ENCODE data around the gene BCAP29.

Gene BCAP29

DNA sequence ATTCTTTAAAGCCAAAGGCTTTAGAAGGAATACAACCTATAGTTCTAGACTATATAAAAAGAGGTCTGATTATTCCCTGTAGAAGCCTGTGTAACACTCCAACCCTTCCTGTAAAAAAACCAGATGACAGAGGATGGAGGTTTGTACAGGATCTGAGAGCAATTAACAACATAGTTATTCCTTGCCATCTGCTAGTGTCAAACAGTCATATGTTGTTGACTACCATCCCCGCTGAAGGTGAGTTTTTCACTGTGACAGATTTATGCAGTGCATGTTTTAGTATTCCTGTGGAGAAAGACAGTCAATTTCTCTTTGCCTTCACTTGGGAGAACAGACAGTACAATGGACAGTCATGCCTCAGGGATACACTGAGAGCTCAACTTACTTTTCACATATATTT is 61.6 kb downstream of the BCAP29 start:
- TF ChIP-seq FOXP2 (optimal IDR thresholded peaks at IDR 0.05; ENCODE audit: control extremely low read depth, extremely low read length, insufficient read depth) (no peak), POLR2AphosphoS5 (IDR thresholded peaks at IDR 0.05; ENCODE audit: borderline replicate concordance, low read depth, low read length) (no peak), EZH2 (IDR thresholded peaks at IDR 0.05) (no peak)
- H3K9ac ChIP-seq (ENCODE audit: insufficient read length), result no peak overlapping the region
- no peaks in the 10 kb centered on the region for H3K36me3 ChIP-seq (ENCODE audit: insufficient read depth, low read length)
- no peak overlapping the region for H3K27ac ChIP-seq
- DNase-seq (ENCODE audit: low read depth, low spot score), result no peak
- no peak overlapping the region for H3K4me3 ChIP-seq
- H3K9me3 ChIP-seq (ENCODE audit: low read depth, low read length), result no peaks in the 10 kb centered on the region

DNA sequence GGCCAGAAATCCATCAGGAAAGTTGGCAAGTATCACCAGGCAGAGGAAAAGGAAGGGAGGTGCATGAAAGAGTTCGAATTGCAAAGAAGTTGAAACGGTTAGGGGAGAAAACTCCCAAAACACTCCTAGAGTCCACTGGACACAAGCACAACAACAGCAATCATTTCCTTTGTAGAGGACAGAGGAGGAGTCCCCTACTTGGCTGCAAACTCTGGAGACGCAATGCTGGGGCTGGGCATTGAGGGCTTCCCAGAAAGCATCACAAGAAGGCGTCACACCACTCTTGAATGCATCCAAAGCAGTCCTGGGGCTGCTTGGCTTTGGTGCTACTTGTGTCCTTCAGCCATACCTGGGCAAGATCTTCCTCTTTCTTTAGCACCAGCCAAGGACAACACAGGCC is 62.5 kb downstream of the BCAP29 start:
- Histone ChIP-seq H3K9ac (ENCODE audit: insufficient read length) (no peak overlapping the region), H3K9me3 (ENCODE audit: low read depth, low read length) (no peaks in the 10 kb centered on the region), H3K4me3 (no peak overlapping the region), H3K27ac (no peak overlapping the region), H3K36me3 (ENCODE audit: insufficient read depth, low read length) (no peaks in the 10 kb centered on the region)
- TF ChIP-seq FOXP2 (optimal IDR thresholded peaks at IDR 0.05; ENCODE audit: control extremely low read depth, extremely low read length, insufficient read depth), result no peak
- TF ChIP-seq EZH2 (IDR thresholded peaks at IDR 0.05), result no peak
- TF ChIP-seq POLR2AphosphoS5 (IDR thresholded peaks at IDR 0.05; ENCODE audit: borderline replicate concordance, low read depth, low read length), result no peak
- no peak for DNase-seq (ENCODE audit: low read depth, low spot score)

DNA sequence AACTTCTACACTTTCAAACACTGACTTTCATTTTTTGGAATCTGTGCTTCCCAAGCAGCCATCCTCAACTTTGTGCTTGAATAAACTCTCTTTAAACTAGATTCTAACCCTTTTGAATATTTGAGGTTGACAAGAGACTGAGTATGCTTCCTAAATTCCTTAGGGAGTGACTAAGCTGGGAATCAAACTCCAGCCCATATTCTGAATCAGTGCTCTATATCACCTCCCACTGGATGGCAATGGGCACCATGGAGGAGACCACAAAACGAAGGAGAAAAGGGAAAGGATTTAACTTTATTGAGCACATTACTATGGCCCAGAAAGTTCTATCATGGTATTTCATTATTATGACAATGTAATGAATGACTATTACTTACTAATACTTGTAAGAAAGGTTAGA is 63.4 kb downstream of the BCAP29 start:
- Histone ChIP-seq H3K4me3 (no peak overlapping the region), H3K27ac (no peak overlapping the region), H3K9me3 (ENCODE audit: low read depth, low read length) (no peaks in the 10 kb centered on the region), H3K9ac (ENCODE audit: insufficient read length) (no peak overlapping the region), H3K36me3 (ENCODE audit: insufficient read depth, low read length) (no peaks in the 10 kb centered on the region)
- no peak for TF ChIP-seq POLR2AphosphoS5 (IDR thresholded peaks at IDR 0.05; ENCODE audit: borderline replicate concordance, low read depth, low read length)
- no peak for DNase-seq (ENCODE audit: low read depth, low spot score)

DNA sequence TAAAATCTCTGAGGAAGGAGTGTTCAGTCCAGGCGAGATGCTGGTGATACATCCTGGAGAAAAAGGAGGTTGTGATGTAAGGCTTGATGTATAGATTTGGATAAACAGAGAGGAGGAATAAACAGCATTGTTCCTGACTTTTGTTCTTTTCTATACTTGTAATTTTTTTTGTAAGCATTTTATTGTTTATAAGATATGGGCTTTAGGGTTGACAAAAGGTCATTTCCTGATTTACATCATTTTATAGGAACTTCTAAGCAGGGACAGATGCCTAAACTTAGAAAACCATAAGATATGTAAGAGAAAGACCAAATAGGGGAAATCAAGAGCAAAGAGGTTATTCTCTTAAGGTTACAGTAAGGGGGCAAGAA is 63.9 kb downstream of the BCAP29 start:
- H3K36me3 ChIP-seq (ENCODE audit: insufficient read depth, low read length), result no peaks in the 10 kb centered on the region
- TF ChIP-seq POLR2AphosphoS5 (IDR thresholded peaks at IDR 0.05; ENCODE audit: borderline replicate concordance, low read depth, low read length) (no peak), FOXP2 (optimal IDR thresholded peaks at IDR 0.05; ENCODE audit: control extremely low read depth, extremely low read length, insufficient read depth) (no peak), EZH2 (IDR thresholded peaks at IDR 0.05) (no peak)
- H3K9me3 ChIP-seq (ENCODE audit: low read depth, low read length), result no peaks in the 10 kb centered on the region
- H3K9ac ChIP-seq (ENCODE audit: insufficient read length), result no peak overlapping the region
- no peak overlapping the region for H3K27ac ChIP-seq
- DNase-seq (ENCODE audit: low read depth, low spot score), result no peak
- H3K4me3 ChIP-seq, result no peak overlapping the region

DNA sequence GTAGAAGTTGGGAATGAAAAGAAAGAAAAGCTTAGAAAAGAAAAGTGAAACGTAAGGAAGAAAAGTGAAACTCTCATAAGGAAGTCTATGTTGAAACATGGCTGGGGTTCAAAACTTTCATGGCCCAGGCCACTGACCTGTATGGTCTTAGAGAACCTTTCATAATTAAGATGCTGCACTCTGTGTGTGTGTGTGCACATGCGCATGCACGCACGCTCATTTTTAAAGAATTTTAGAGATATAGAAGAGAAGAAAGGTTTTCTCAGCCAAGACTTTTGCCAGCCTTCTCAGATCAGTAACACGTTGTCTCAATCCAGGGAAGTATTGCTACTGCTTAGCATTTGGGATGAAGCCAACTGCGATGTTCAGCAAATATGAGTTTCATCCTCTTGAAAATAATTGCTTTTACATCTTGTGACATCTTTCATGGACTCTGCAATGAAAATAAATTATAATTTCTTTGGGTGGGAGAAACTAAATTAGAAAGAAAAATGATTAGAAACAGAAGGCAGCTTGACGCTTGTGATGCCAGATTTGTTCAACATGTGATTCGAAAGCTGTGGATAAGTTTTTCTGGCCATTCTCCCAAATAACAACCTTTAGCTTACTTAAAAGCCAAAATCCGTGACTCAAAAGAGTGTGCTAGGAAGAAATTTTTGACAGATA is 64.4 kb downstream of the BCAP29 start:
- no peaks in the 10 kb centered on the region for H3K9me3 ChIP-seq (ENCODE audit: low read depth, low read length)
- DNase-seq (ENCODE audit: low read depth, low spot score), result peak; percentile 10
- H3K36me3 ChIP-seq (ENCODE audit: insufficient read depth, low read length), result no peaks in the 10 kb centered on the region
- no peak overlapping the region for H3K4me3 ChIP-seq
- H3K9ac ChIP-seq (ENCODE audit: insufficient read length), result no peak overlapping the region
- no peak overlapping the region for H3K27ac ChIP-seq
- no peak for TF ChIP-seq POLR2AphosphoS5 (IDR thresholded peaks at IDR 0.05; ENCODE audit: borderline replicate concordance, low read depth, low read length)
- TF ChIP-seq FOXP2 (optimal IDR thresholded peaks at IDR 0.05; ENCODE audit: control extremely low read depth, extremely low read length, insufficient read depth), result no peak
- TF ChIP-seq EZH2 (IDR thresholded peaks at IDR 0.05), result no peak

DNA sequence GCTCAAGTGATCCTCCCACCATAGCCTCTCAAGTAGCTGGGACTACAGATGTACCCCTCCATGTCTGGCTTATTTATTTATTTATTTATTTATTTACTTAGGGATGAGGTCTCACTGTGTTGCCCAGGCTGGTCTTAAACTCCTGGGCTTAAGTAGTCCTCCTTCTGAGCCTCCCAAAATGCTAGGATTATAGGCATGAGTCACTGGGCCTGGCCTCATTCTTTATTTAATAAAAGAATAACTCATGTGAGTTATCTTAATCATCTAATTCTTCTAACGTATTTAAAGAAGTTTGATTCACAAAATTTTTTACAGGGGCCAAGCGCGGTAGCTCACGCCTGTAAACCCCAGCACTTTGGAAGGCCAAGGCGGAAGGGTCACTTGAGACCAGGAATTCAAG is 72.6 kb downstream of the BCAP29 start:
- Histone ChIP-seq H3K36me3 (ENCODE audit: insufficient read depth, low read length) (no peaks in the 10 kb centered on the region), H3K9me3 (ENCODE audit: low read depth, low read length) (no peaks in the 10 kb centered on the region), H3K9ac (ENCODE audit: insufficient read length) (no peak overlapping the region), H3K4me3 (no peak overlapping the region), H3K27ac (no peak overlapping the region)
- no peak for DNase-seq (ENCODE audit: low read depth, low spot score)
- TF ChIP-seq FOXP2 (optimal IDR thresholded peaks at IDR 0.05; ENCODE audit: control extremely low read depth, extremely low read length, insufficient read depth), result no peak
- no peak for TF ChIP-seq EZH2 (IDR thresholded peaks at IDR 0.05)
- no peak for TF ChIP-seq POLR2AphosphoS5 (IDR thresholded peaks at IDR 0.05; ENCODE audit: borderline replicate concordance, low read depth, low read length)

DNA sequence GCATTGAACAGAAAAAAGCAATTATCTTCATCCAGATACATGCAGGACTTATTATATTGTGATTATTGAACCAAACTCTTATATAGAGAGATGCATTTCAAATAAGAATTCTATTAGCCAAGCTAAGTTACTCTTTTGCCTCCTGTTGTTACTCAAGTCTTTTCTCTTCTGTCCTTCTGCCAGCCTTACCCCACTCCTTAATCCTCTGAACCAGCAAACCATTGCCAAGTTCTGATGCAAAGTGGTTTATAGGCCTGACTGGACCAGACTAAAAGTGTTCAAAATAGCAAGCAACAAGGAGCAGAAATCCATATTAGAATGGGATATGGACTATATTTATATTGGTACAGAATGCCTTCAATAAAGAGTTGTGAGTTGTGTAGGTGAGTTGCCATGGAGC is 78.4 kb downstream of the BCAP29 start:
- DNase-seq (ENCODE audit: low read depth, low spot score), result no peak
- TF ChIP-seq FOXP2 (optimal IDR thresholded peaks at IDR 0.05; ENCODE audit: control extremely low read depth, extremely low read length, insufficient read depth) (no peak), POLR2AphosphoS5 (IDR thresholded peaks at IDR 0.05; ENCODE audit: borderline replicate concordance, low read depth, low read length) (no peak), EZH2 (IDR thresholded peaks at IDR 0.05) (no peak)
- no peaks in the 10 kb centered on the region for H3K9me3 ChIP-seq (ENCODE audit: low read depth, low read length)
- no peak overlapping the region for H3K9ac ChIP-seq (ENCODE audit: insufficient read length)
- H3K4me3 ChIP-seq, result no peak overlapping the region
- H3K27ac ChIP-seq, result no peak overlapping the region
- no peaks in the 10 kb centered on the region for H3K36me3 ChIP-seq (ENCODE audit: insufficient read depth, low read length)

DNA sequence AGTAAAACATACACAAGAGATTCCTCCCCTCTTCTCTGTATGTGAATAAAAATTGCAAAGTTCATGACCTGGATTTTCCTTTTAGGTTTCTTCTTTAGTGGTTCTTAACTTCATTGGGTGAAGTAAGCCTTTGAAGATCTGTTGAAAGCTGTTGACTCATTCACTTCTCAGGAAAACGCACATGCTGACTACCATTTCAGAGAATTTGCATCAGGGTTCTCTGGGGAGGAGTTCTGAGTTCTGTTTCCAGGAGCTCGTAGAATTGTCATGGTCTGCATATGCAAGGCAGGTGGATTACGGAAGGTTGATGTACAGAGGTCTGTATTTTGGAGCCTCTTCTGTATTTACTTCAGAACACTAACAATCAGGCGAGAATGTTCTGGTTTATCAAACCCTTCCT is 79.6 kb downstream of the BCAP29 start:
- Histone ChIP-seq H3K9ac (ENCODE audit: insufficient read length) (no peak overlapping the region), H3K36me3 (ENCODE audit: insufficient read depth, low read length) (no peaks in the 10 kb centered on the region), H3K4me3 (no peak overlapping the region), H3K9me3 (ENCODE audit: low read depth, low read length) (no peaks in the 10 kb centered on the region), H3K27ac (no peak overlapping the region)
- no peak for TF ChIP-seq FOXP2 (optimal IDR thresholded peaks at IDR 0.05; ENCODE audit: control extremely low read depth, extremely low read length, insufficient read depth)
- no peak for DNase-seq (ENCODE audit: low read depth, low spot score)

DNA sequence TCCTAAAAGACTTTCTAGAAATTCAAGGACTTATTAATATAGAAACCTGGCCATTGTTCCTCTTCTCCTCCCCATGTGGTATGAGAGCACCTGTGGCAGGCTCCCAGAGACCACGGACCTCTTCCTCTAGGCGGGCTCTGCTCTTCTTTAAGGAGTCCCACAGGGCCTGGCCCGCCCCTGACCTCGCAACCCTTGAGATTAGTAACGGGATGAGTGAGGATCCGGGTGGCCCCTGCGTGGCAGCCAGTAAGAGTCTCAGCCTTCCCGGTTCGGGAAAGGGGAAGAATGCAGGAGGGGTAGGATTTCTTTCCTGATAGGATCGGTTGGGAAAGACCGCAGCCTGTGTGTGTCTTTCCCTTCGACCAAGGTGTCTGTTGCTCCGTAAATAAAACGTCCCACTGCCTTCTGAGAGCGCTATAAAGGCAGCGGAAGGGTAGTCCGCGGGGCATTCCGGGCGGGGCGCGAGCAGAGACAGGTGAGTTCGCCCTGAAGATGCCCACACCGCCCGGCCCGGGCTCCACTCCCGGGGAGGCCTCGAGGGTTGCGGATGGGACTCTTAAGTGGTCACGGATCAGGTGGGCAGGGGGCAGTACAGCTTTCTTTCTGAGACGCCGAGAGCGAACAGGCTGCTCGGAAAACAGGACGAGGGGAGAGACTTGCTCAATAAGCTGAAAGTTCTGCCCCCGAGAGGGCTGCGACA is 80.5 kb downstream of the BCAP29 start, which contains the start of gene SLC26A4:
TSS of gene SLC26A4 (plus strand) at position 448 of the 700 bp plus-strand sequence. CDS start 814 bp downstream, outside the sequence.
- no peak for TF ChIP-seq FOXP2 (optimal IDR thresholded peaks at IDR 0.05; ENCODE audit: control extremely low read depth, extremely low read length, insufficient read depth)
- TF ChIP-seq POLR2AphosphoS5 (IDR thresholded peaks at IDR 0.05; ENCODE audit: borderline replicate concordance, low read depth, low read length), result no peak
- peak within 1 kb of the TSS; percentile 67 for H3K4me3 ChIP-seq
- no peak for DNase-seq (ENCODE audit: low read depth, low spot score)
- no peak within 1 kb of the TSS for H3K9ac ChIP-seq (ENCODE audit: insufficient read length)
- no peak within 1 kb of the TSS for H3K27ac ChIP-seq
- H3K36me3 ChIP-seq (ENCODE audit: insufficient read depth, low read length), result no peaks in the 10 kb centered on the region
- no peaks in the 10 kb centered on the region for H3K9me3 ChIP-seq (ENCODE audit: low read depth, low read length)

Measured in SK-N-MC (cell line).